Bronchial epithelial cell (primary cell): ENCODE measurements around the gene GOLGA6A. TPM values are rescaled to one million over a fixed set of nuclear protein-coding genes. Genes with fewer than 3 reads are reported as not detected.

Experiments
- DNase-seq: peaks from one replicate; pipeline ENCODE4 v3.0.0-alpha.2; 2010; ENCODE audit warnings: low read depth
- FAIRE-seq: peaks from 2 replicates; lab custom pipeline; 2011; peaks lifted over from hg19 to GRCh38; lab: Jason Lieb, UNC
- H3K27me3 ChIP-seq: 2 replicates; pipeline ENCODE4 v1.5.1; 2011; ENCODE audit warnings: low read length; ENCODE audit not compliant: control insufficient read depth, insufficient read depth
- H3K36me3 ChIP-seq: 2 replicates; pipeline ENCODE4 v1.5.1; 2011; ENCODE audit warnings: low read length; ENCODE audit not compliant: control insufficient read depth, insufficient read depth
- H3K4me3 ChIP-seq: 2 replicates; pipeline ENCODE4 v1.5.1; 2011; ENCODE audit warnings: mild to moderate bottlenecking, low read depth, low read length, control low read depth
- CTCF ChIP-seq: IDR thresholded peaks from 2 replicates; pipeline ENCODE4 v1.5.1; 2011; ENCODE audit warnings: mild to moderate bottlenecking, moderate library complexity, low read length, control low read depth, inconsistent platforms; ENCODE audit not compliant: insufficient read depth, severe bottlenecking
- total RNA-seq: library from RNA; depleted of rRNA; stranded (reverse); fragments of >200 nt; gene quantifications from 2 replicates; pipeline ENCODE4 v1.2.1, GENCODE V29; 2014

GOLGA6A gene
- total RNA-seq, 1 donor from 2014 or later, result not detected

DNA sequence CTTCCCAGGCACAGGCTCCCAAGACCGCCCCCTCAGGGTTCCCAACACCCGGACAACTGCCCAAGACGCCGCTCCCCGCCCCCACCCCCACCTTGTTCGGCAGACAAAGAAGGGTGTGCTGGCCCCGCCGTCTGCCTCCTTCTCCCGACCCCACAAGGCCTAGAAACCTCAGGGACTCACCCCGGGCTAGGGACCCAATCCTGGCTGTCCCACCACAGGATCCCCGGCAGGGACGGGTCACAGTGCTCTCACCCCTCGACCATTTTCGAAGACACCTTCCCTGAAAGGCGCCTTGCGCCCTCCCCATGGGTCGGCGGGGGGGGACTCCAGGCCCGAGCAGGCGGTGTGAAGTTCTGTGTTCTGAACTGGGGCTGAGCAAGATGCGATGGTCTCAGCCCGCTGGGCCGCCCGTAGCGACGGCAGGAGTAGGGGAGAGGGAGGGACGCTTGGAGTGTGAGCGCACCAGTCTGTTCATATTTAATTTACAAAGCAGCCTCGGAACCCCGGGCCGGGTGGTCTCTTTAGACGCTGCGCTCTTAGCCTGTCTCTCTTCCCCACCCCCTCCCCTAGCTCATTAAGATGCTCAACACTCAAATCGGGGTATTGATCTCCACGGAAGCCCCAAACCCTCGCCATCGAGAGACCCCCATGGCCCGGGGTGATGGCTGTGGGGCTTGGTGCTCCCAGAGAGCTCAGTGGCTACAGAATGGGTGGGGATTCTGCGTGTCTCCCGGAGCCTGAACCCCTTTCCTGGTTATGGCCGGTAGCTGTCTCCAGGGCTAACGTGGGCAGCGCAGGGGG is 46.6 kb upstream of the GOLGA6A start:
- no peak for TF ChIP-seq CTCF
- FAIRE-seq, result no peak

GRCh38 chr15:74127954-74128784 is 45.8 kb upstream of the GOLGA6A start:
- DNase-seq (no peak), FAIRE-seq (no peak)
- peaks cover 56% of the 10 kb centered on the region for H3K27me3 ChIP-seq
- TF ChIP-seq CTCF, result no peak
- H3K4me3 ChIP-seq, result peak overlapping the region; percentile 26
- no peaks in the 10 kb centered on the region for H3K36me3 ChIP-seq

More for the DNA sequence above, 46.6 kb upstream of the GOLGA6A start:
- no peak for DNase-seq
- H3K36me3 ChIP-seq, result no peaks in the 10 kb centered on the region
- H3K27me3 ChIP-seq, result peaks cover 60% of the 10 kb centered on the region
- H3K4me3 ChIP-seq, result no peak overlapping the region

- DNase-seq, result peak; percentile 44
- H3K36me3 ChIP-seq, result no peaks in the 10 kb centered on the region
- peak overlapping the region; percentile 26 for H3K4me3 ChIP-seq
- H3K27me3 ChIP-seq, result peaks cover 51% of the 10 kb centered on the region
- peak; percentile 99 for TF ChIP-seq CTCF
- FAIRE-seq, result no peak
These were observed 45.1 kb upstream of the GOLGA6A start for GRCh38 chr15:74127255-74127953.

- no peaks in the 10 kb centered on the region for H3K36me3 ChIP-seq
- no peak for TF ChIP-seq CTCF
- H3K27me3 ChIP-seq, result peaks cover 32% of the 10 kb centered on the region
- H3K4me3 ChIP-seq, result no peak overlapping the region
- FAIRE-seq (no peak), DNase-seq (peak; percentile 21)
These were observed 42.4 kb upstream of the GOLGA6A start for GRCh38 chr15:74124759-74125158.

DNA sequence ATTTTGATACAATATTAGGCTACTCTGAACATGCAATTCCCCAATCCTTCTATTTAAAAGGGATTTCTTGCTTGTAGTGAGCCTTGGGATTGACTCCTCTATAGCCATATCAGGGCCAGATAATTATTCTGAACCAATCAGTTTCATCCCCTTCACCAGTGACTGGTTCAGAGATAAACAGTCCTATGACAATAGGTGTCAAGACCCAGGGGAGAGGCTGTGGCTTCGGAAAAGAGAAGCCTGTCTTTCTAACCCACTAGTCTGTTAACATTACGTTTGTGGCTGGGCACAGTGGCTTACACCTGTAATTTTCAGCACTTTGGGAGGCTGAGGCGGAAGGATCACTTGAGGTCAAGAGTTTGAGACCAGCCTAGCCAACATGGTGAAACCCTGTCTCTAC is 41.8 kb upstream of the GOLGA6A start:
- Histone ChIP-seq H3K27me3 (peaks cover 27% of the 10 kb centered on the region), H3K36me3 (no peaks in the 10 kb centered on the region), H3K4me3 (no peak overlapping the region)
- no peak for FAIRE-seq
- TF ChIP-seq CTCF, result no peak
- no peak for DNase-seq
